Measurements from ENCODE around the gene BRWD1.

Gene BRWD1

DNA sequence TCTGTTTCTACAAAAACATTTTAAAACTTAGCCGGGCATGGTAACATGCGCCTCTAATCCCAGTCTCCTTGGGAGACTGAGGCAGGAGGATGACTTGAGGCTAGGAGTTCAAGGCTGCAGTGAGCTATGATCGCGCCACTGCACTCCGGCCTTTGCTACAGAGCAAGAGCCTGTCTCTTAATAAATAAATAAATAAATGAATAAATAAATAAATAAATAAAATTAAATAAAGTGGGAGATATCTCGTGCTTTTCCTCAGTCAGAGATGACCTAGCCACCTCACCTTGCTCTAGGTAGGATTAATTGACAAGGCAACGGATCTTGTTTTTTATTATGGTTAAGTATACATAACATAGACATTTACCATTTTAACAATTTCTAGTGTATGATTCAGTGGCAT, 14.3 kb upstream of the BRWD1 start:
- DNase-seq (ENCODE audit: low spot score): no peak

GRCh38 chr21:39326607-39327307, 13.3 kb upstream of the BRWD1 start:
- DNase-seq (ENCODE audit: low spot score): no peak

GRCh38 chr21:39325458-39325857, 12.0 kb upstream of the BRWD1 start:
- no peak for DNase-seq (ENCODE audit: low spot score)

- DNase-seq (ENCODE audit: low spot score): no peak
These were observed 8.0 kb upstream of the BRWD1 start for GRCh38 chr21:39321424-39321823.

DNA sequence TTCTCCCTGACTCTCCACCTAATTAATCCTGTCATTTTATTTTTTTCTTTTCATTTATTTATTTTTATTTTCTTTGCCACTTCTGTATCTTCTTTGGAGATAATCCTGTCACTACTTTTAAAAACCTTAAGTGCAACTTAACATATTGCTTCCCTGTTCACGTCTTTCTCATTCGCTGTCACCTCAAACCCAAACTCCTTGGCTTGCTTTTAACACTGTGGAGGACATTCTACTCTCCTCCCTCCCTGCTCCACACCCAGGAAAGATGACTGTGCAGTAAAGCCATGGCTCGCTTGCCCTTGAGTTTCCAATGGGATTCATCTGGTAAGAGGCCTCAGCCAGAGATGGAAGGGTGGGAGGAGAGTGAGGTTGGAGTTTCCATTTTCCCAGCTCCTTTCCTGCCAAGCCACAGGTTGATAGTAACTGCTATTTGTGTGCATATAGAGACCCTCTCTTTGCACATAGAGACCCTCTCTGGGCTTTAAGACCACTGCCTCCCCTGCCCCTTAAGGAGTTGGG, 6.4 kb upstream of the BRWD1 start:
- DNase-seq (ENCODE audit: low spot score): no peak

- no peak for DNase-seq (ENCODE audit: low spot score)
These were observed 5.9 kb upstream of the BRWD1 start for GRCh38 chr21:39319251-39319756.

DNA sequence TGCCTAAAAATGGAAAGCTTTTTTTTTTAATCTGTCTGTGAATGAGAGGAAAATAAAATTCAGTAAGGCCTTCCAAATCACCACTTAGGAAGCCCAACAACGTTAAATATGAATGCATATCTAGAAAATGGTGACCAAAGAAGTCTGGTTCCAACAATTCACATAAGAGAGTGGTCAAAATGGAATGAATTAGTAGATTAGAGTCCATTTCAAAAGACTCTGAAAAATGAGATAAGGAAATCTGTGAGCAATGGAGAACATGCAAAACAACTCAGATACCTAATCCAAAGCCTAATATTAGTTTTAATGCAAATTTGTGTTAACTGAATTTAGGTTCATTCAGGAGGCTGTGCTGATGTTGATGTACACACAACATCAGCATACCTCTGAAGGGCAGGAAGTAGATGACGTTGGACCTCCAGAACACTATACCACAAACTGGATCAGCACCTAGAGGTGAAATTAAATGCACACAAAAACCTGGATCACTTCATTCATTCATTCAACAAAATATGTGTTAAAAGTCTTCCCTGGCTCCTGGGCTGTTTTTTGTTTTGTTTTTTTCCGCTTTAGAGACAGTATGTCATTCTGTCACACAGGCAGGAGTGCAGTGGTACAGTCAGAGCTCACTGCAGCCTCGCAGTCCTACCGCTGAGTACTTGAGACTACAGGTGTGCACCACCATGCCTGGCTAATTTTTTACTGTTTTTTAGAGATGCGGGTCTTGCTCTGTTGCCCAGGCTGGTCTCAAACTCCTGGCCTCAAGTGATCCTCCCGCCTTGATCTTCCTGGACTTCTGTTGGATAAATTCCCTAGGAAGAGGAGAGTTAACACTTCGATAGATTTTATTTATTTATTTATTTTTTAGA, 4.9 kb upstream of the BRWD1 start:
- DNase-seq (ENCODE audit: low spot score): no peak

DNA sequence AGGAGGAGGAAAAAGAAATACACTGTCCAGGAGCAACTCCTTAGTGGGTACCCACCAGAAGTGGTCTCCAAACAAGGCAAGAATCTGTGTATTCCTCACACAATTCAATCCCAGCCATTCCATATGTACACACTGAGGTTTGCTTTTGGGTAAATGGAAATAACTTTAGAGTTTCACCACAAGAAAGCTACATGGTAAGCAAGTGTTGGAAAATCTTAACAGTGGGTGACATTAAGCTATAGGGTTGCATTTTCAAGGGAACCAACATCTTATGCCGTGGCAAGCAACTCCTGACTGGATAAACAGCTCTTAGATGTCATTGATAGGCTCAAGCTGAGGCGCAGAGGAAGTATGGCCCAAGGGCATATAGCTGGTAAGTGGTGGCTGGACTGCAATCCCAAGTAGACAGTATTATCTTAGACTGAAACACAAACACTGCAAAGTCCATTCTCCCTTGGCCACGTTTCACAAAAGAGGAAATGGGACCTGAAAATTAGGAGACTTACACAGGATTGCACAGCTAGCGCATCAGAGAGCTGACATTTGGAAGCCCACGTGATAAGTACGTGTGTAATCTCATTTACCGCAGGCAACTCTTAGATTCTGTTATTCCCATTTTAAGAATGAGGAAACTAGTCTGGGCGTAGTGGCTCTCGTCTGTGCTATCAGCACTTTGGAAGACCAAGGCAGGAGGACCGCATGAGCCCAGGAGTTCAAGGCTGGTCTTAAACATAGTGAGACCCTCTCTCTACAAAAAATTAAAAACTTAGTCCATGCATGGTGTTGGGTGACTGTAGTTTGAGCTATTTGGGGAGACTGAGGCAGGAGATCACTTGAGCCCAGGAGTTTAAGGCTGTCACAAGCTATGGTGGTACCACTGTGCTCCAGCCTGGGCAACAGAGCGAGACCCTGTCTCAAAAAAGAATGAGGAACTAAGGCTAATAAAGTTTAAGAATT, 4.0 kb upstream of the BRWD1 start:
- no peak for DNase-seq (ENCODE audit: low spot score)

DNA sequence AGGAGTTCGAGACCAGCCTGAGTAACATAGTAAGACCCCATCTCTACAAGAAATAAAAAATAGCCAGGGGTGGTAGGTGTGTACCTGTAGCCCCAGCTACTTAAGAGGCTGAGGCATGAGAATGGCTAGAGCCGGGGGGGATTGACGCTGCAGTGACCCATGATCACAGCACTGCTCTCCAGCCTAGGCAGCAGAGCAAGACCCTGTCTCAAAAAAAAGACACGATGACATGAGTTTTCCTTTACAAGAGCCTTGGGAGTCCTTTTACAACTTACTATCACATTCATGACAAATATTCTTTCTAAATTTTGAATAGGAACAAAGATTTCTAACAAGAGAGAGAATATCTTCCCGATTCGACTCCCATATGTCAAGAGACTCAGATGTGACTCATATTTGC, 3.3 kb upstream of the BRWD1 start:
- no peak for DNase-seq (ENCODE audit: low spot score)

GRCh38 chr21:39315603-39316445, 2.4 kb upstream of the BRWD1 start:
- DNase-seq (ENCODE audit: low spot score): no peak

GRCh38 chr21:39314143-39315027, 953 bp upstream of the BRWD1 start:
- peak; percentile 87 for DNase-seq (ENCODE audit: low spot score)

DNA sequence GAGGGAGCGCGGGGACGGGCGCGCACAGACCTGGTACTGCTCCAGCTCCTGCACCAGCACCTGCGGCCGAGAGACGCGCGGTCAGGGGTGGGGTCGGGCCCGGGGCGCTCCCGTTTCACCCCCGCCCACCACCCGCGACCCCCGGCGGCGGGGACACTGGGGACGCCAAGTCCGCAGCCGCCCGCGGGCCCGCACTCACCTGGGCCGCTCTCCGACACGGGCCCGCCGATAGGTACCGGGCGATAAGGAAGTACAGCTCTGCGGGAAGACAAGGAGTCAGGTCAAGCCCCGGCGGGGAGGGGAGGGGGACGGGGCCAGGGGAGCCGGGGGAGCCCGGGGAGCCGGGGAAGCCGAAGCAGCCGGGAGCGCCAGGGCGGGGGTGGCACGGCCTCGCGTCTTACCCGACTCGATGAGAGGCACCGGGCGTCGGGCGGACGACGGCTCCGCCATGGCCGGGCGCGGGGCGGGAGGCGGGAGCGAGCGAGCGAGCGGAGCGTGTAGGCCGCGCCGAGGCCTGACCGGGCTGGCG, 326 bp downstream of the BRWD1 start:
- peak; percentile 68 for DNase-seq (ENCODE audit: low spot score)

GRCh38 chr21:39312112-39313041, 1.1 kb downstream of the BRWD1 start:
- peak; percentile 96 for DNase-seq (ENCODE audit: low spot score)

DNA sequence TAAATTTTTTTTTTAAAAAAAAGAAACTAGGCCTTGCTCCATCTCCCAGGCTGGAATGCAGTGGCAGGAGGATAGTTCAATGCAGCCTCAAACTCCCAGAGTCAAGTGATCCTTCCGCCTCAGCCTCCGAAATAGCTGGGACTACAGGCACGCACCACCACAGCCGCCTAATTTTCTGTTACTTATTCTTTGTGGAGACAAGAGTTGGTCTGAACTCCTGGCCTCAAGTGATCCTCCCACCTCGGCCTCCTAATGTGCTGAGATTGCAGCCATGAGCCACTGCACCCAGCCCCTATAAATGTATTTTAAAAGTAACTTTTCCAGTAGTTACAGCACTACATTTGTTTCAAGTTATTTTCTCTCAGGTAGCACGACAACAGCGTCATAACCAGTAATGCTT, 2.3 kb downstream of the BRWD1 start:
- DNase-seq (ENCODE audit: low spot score): no peak

DNA sequence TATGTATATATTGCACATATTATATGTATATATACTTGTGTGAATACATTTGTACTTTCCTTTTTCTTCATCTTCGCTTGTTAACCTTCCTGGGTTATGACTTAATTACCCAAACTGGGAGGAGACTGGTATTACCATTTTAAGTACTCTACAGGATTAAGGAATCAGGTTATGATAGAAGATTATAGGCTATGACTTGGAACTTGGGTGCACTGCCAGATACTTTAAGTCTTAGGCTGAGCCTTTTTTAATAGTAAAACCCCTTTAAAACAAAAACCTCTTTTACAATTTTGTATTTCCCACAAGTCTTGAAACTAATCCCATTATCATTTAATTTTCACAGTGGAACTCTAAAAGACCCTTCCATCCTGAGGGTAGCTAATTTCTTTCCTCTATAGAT, 6.0 kb downstream of the BRWD1 start:
- DNase-seq (ENCODE audit: low spot score): no peak

GRCh38 chr21:39300587-39300986, 12.8 kb downstream of the BRWD1 start:
- DNase-seq (ENCODE audit: low spot score): no peak

- no peak for DNase-seq (ENCODE audit: low spot score)
These were observed 16.5 kb downstream of the BRWD1 start for GRCh38 chr21:39296891-39297290.

DNA sequence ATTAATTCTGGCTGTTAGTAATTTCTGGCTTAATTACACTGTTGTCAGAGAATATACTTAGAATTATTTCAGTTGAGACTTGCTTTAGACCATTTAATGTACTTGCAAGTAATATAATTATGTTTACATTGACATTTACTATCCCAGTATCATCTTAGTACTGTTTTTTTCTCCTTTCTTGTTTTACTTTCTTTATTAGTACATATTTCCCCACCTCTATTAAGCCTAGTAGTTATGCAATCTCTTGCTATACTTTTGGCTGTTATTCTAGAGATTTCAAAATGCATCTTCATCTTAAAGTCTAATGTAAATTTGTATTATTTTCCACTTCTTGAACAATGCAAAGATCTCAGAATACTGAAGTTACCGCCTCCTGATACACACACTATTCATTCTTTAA, 24.4 kb downstream of the BRWD1 start:
- DNase-seq (ENCODE audit: low spot score): no peak

DNA sequence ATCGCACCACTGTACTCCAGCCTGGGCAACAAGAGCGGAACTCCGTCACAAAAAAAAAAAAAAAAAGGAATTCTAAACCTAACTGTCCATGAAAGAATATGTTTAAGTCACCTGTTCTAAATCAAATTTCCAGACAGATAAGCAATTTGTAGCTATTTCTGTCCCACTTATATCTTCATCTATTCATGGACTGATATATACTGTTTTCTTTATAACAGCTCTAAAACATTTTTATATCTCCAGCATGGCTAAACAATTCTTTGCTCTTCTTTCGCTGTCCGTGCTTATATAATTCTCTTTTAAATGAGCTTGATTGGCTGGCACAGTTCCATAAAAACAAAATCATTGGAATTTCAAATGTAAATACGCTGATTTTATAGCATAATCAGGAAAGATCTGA, 30.5 kb downstream of the BRWD1 start:
- no peak for DNase-seq (ENCODE audit: low spot score)
